Fibroblast of skin of right quadriceps (primary cell): Measurements from ENCODE around the gene COX6A2.
A peak's percentile ranks its signal among the peaks of the same experiment; 100 is the strongest.

Experiments
- DNase-seq: peaks from one replicate; pipeline ENCODE4 v3.0.0-alpha.2; 2013

COX6A2 gene

DNA sequence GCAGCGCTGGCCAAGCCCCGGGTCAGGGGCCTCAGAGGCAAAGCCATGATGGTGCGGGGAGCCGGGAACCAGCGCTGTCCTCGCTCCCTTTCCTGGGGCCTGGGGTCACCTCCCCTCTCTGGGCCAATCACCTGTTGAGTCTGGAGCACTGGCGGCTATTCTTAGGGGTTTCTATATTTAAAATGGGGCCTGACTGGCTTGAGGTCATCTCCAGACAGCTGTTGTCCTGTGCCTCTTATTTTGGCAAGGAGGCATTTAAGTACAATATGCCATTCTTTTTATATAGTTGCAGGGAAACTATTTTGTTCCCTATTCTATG, at the start of gene COX6A2:
TSS of gene COX6A2 (minus strand) at position 82 of the 319 bp plus-strand sequence. CDS start at position 47, 35 bp downstream.
- DNase-seq, result no peak

DNA sequence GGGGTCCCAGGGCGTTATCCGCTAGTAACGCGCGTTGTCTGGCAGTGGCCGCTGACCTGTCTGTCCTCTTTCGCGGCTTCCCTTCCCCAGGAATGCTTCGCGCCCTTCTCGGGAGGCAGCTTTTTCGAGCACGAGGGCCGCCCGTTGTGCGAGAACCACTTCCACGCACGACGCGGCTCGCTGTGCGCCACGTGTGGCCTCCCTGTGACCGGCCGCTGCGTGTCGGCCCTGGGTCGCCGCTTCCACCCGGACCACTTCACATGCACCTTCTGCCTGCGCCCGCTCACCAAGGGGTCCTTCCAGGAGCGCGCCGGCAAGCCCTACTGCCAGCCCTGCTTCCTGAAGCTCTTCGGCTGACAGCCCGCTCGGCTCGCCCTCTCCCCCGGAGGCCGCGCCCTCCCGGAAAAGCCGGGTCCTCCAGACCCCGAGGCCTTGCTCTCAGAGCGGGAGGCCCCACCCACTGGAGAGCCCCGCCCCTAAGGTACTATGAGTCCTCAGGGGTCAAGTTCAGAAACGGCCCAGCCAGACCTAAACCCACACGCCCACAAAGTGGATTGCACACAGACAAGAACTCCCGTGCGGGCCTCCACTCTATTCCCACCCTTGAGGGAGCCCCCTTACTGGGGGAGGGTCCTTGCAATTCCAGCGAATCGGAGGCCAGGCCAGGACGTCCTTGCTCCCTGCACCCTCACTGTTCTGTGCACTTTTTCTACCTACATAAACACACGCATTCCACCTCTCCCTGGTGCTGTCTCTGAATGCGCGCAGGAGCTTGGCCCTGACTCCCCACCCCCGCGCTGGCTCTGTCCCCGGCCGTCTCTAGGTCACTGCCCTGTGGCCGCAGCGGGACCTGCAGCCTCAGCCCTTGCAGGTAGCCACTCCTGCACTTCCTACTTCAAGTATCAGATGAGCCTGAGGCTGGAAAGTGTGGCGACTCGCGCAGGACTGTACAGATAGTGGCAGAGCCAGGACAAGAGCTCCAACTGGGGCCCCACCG, 49.4 kb upstream of the COX6A2 start:
- no peak for DNase-seq

DNA sequence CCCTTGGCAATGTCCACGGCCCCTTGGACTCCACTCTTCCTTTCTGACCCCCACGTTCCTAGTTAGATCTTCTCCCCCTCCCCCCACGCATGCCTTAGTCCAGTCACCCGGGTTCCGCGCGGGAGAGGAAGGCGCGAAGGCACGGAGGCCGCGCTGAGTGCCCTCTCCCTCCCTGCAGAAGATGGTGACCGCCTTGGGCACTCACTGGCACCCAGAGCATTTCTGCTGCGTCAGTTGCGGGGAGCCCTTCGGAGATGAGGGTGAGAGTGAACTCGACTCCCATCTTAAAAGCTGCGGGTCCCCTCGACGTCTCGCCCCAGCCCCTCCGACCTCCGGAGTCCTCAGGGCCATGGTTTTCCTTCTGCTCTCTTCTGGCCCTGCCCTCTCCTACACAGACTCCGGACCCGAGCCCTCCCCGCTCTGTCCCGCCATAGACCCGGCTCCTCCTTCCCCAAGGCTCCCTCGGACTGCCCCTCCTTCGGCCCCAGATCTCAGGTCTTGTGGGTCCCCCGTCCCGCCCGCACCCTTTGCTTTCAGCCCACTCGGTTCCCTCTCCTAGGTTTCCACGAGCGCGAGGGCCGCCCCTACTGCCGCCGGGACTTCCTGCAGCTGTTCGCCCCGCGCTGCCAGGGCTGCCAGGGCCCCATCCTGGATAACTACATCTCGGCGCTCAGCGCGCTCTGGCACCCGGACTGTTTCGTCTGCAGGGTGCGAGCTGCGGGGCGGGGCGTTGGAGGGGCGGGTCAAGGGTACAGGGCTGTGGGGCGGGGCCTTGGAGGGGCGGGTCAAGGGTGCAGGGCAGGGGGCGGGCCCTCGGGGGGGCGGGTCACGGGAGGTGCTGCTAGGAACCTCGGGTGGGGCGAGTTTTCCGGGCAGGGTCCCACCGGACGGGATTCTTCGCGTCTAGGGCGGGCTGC, 48.4 kb upstream of the COX6A2 start:
- no peak for DNase-seq

DNA sequence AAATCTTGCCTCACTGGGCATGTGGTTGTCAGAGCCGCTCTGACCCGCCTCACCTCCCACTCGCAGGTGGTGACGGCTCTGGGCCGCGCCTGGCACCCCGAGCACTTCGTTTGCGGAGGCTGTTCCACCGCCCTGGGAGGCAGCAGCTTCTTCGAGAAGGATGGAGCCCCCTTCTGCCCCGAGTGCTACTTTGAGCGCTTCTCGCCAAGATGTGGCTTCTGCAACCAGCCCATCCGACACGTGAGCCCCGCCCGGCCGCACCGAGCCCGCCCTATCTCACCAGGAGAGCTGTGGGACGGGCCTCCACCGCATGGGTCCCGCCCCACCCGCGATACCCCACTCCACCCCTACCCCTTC, 47.8 kb upstream of the COX6A2 start:
- DNase-seq, result no peak

DNA sequence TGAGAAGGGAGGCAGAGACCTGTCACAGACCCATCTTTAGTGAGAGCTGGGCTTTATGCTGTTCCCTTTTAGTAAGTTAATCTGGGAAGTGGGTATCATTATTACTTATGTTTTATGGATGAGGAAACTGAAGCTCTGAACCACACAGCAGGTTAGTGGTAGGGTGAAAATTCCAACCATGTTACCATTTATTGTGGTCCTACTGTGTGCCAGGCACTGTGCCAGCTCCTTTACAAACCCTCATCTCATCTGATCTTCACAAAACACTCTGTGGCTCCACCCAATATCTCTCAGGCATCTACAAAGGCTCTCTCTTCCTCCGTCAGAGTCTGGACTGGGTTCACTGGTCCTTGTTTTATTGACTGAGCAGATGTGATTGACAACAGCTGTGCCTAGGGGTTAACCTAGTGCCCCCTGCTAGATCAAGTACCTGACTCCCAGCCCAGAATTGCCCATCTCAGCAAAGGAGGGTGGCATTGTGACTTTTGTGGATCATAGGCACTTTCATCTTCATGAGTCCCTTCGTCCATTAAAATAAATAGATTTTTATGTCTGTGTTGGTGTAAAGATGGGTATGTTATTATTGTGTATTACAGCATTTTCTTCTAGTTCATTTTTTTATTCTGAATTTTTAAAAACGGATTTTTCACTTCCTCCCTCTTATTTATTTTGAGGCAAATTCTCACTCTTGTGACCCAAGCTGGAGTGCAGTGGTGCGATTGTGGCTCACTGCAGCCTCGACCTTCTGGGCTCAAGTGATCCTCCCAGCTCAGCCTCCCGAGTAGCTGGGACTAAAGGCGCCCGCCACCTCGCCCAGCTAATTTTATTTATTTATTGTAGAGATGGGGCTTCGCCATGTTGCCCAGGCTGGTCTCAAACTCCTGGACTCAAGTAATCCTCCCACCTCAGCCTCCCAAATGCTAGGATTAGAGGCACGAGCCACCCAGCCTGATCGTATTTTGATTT, 46.9 kb upstream of the COX6A2 start:
- DNase-seq, result no peak

DNA sequence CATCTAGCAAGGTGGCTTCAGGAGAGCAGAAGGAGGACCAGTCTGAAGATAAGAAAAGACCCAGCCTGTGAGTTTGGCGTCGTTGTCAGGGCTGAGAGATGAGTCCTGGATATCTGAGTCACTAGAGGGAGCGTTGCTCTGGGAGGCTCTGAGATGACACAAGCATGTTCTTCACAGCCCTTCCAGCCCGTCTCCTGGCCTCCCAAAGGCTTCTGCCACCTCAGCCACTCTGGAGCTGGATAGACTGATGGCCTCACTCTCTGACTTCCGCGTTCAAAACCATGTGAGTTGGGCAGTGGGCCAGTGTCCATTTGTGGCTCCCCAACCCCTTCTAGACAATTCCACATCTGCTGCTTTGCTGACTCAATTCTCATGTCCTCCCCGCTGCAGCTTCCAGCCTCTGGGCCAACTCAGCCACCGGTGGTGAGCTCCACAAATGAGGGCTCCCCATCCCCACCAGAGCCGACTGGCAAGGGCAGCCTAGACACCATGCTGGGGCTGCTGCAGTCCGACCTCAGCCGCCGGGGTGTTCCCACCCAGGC, 46.1 kb upstream of the COX6A2 start:
- DNase-seq, result peak; percentile 68

DNA sequence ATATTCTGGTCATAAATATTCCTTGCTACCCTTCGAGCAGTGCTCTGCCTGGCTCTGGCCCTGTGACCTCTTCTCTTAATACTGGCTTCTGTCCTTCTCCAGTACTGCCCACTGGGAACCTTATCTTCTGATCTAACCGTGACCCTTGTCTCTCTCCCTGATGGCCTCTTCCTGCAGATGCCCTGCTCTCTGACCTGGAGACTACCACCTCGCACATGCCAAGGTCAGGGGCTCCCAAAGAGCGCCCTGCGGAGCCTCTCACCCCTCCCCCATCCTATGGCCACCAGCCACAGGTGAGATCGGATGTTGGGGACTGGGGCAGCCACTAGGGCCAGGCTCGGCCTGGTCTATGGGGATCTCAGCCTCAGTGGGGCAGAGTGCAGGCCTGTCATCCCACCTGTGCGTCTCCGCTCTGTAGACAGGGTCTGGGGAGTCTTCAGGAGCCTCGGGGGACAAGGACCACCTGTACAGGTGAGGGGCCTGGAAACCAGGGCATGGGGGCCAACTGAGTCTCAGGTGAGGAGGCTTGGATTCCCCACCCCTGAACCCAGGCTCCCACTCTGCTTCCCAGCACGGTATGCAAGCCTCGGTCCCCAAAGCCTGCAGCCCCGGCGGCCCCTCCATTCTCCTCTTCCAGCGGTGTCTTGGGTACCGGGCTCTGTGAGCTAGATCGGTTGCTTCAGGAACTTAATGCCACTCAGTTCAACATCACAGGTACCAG, 45.3 kb upstream of the COX6A2 start:
- DNase-seq, result no peak

DNA sequence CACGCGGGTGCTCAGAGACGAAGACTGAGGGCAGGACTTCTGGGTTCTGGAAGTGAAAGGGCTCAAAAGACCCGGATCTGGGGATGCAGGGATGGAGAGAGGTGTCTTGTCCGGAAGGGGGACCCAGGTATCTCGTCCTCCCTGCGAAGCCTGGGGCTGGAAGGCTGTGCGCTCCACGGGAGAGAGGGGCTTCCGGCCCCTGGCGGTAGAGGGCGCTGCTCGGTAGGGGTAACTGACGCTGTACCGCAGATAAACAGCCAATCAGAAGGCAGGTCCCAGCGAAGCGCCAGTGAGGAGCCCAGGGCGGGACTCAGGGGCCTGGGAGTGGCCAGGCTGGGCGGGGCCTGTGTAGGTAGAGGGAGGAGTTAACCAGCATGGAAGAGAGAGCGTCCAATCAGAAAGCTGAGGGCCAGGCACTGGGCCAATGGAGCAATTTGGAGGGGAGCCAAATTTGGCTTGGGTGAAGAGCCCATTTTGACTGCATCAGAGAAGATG, 44.6 kb upstream of the COX6A2 start:
- peak; percentile 95 for DNase-seq

DNA sequence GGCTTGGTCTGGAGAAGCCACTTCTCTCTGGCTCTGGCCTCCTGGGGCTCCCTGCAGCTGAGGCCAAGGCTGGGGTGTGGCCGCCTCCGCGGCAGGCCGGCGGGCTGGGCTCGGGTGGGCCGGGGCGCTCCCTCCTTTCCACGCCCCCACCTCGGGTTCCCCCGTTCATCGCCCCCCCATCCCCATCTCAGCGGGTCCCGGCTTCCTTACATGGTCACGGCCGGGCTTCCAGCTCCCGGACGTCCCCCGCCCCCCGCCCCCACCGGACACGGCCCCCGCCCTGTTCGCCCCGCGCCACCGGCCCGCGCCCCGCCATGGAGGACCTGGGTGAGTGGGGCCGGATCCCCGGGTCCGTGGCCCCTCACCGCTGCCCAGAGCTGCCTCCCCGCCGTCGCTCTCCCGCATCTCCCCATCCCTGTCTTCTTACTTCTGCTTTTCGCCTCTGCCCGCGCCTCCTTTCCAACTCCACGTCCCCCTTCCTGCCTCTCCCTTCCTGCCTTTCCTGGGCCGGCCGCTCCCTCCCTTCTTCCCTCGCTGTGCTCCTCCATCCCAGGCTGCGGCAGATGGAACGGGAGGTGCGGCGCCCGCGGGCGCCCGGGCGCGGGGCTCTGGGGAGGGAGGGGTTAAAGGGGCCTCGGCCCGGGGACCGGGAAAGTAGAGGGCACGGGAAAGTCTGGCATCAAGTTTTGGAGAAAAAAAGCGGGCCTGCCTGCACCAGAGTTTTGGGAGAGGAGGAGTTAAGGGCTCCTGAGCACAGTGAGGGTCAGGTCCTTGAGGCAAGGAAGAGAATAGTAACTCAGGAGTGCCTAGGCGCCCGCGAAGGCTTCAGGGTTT, 43.9 kb upstream of the COX6A2 start, which contains the start of gene TGFB1I1:
TSS of gene TGFB1I1 (plus strand) at position 278 of the 834 bp plus-strand sequence. CDS start at position 315, 37 bp downstream.
- peak; percentile 91 for DNase-seq

DNA sequence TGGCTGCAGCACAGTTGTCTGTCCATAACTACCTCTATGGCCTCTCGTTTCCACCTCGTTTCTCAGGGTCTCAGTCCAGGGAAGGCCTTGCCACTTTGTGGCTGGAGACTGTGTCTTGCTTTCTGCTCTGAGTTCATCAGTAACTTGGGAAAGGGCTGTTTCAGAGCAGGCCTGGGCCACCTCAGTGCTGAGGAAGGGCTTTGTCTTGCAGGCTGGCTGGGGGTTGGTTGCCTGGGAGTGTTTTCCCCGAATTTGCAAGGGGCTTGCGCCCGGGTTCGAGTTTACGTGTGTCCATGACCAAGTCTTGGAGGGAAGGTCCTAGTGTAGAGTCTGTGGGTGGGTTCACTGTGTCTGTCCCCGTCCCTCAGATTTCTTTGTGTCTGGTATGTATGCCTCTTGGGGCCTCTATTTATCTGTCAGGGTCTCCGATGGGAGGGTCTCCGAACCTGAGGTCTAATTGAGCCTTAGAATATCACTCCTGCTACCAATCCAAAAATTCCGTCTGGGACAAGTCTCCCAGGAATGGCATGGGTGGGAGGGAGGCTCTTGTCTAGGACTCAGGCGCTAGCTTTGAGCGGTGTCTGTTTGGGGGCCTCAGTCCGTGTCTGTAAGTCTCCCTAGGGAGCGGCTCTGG, 43.2 kb upstream of the COX6A2 start:
- DNase-seq, result no peak

DNA sequence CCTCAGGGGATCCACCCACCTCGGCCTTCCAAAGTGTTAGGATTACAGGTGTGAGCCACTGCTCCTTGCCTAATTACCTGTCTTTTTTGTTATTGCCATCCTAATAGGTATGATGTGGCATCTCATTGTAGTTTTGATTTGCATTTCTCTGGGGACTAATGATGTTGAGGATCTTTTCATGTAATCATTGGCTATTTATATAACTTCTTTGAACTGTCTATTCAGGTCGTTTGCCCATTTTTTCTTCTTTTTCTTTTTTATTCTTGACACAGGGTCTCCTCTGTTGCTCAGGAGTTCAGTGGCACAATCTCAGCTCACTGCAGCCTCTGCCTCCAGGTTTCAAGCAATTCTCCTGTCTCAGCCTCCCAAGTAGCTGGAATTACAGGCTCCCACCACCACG, 42.5 kb upstream of the COX6A2 start:
- no peak for DNase-seq

DNA sequence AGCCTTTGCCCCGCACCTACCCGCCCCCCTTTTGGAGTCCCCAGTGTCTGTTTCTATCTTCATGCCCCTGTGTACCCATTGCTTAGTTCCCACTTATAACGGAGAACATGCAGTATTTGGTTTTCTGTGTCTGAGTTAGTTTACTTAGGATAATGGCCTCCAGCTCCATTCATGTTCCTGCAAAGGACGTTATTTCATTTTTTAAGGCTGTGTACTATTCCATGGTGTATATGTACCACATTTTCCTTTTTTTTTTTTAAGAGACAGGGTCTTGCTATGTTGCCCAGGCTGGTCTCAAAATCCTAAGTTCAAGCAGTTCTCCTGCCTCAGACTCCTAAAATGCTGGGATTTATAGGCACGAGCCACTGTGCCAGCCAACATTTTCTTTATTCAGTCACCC, 39.7 kb upstream of the COX6A2 start:
- DNase-seq, result no peak

DNA sequence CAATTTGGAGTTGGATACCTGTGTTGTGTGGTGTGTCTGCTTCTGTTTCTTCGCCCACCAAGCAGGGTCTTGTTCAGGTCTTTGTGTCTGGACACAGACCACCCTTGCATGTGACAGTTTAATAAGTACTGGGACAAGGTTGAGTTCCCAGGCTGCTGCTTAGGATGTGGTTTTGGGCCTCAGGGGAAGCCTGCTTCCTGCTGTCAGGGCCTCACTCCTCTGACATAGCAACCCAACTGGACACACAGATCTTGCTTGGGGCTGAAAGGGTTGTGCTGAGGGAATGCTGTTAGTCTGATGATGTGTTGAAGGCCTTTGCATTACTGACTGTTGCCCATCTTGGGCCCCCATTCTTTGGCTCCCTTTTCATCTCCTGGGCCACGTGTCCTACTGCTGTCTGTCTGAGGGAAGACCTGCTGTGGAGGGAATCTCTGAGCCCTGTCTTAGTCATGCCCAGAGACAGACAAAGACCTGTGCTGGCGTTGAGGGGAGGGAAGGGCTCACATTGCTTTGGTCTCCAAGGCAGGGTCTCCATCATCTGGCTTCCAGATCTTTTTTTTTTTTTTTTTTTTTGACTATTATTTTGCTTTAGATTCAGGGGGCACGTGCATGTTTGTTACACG, 39.1 kb upstream of the COX6A2 start:
- no peak for DNase-seq

DNA sequence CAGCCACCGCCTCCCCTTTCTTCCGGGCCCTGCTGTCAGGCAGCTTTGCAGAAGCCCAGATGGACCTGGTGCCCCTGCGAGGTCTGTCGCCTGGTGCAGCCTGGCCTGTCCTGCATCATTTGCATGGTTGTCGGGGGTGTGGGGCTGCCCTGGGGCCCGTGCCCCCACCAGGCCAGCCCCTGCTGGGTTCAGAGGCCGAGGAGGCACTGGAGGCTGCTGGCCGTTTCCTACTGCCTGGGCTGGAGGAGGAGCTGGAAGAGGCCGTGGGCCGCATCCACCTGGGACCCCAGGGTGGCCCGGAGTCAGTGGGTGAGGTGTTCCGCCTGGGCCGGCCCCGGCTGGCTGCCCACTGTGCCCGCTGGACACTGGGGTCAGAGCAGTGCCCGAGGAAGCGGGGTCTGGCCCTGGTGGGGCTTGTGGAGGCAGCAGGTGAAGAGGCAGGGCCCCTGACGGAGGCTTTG, 38.3 kb upstream of the COX6A2 start:
- no peak for DNase-seq

DNA sequence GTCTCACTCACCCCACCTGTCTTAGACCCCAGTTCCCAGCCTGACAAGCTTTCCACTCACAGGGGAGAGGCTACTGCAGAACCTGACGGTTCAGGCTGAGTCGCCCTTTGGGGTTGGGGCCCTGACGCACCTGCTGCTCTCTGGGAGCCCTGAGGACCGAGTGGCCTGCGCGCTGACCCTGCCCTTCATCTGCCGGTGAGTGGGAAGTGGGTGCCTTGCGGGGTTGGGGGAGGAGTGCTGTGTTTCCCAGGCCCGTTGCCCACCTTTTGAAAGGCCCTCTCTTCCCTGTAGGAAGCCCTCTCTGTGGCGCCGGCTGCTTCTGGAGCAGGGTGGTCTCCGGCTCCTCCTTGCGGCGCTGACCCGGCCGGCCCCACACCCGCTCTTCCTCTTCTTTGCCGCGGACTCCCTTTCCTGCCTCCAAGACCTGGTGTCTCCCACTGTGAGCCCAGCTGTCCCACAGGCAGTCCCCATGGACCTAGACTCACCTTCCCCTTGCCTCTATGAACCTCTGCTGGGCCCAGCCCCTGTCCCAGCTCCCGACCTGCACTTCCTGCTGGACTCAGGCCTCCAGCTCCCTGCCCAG, 37.7 kb upstream of the COX6A2 start:
- DNase-seq, result no peak

DNA sequence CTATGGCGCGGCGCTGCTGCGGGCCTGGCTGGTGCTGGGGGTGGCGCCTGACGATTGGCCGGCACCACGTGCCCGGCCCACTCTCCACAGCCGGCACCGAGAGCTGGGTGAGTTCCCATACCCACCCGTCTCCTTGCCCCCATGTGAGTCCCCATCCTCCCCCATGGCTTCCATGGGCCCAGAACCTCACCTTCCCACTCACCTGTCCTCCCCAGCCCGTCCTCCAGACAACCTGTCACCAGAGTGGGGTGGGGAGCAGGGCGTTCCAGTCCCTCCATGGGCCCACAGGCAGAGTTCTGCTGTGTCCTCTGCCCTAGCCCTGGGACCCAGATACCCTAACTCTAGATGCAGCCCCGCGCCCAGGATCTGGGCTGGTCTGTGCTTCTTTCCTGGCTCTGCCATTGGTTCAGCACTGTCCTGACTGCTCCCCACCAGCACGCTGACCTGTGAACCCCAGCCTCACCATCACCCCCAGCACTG, 36.7 kb upstream of the COX6A2 start:
- no peak for DNase-seq

DNA sequence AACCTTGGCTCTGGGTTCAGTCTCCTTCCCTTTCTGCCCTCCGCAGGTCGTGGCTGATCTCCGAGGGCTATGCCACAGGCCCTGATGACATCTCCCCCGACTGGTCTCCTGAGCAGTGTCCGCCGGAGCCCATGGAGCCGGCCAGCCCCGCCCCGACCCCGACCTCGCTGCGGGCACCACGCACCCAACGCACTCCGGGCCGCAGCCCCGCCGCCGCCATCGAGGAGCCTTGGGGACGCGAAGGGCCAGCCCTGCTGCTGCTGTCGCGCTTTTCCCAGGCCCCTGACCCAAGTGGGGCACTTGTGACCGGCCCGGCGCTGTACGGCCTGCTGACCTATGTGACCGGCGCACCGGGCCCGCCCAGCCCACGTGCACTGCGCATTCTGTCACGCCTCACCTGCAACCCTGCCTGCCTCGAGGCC, 36.2 kb upstream of the COX6A2 start:
- no peak for DNase-seq
